ENCODE measurements around the gene CCR7. TPM values are rescaled to one million over a fixed set of nuclear protein-coding genes. Genes with fewer than 3 reads are reported as not detected.
"Not testable (repeated sequence)": the region's sequence is repeated elsewhere in the genome, so short reads cannot be mapped to it uniquely, and the experiment has no call there.

Gene CCR7
- total RNA-seq, 1 experiment from 2014 or later, result not detected

DNA sequence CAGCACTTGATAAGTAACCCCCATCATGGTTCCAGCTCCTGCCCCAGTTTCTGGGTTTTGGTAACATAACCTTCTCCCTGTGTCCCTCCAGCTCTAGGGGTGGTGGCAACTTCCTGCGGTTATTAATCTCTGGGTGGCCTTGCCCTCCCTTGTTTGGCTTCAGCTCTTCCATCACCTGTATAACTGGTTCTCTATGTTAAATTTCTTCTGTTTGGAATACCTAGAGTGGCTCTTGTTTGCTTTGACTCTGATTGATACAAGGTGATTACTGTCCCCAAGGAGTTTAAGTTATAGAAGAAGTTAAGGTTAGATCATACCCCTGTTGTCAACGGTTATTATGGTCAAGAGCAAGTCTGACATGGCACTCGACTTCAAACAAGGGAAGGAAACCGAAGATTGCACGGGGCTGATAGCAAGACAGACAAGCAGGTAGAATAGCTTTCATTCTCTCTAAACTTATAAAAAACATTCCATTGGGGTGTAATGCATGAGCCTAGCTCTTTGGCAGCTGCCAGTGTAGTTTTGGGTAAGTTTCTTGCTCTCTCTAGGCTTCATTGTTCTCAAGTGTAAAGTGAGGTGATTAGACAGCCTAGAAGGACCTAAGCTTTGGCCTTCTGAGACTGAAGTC, 11.0 kb upstream of the CCR7 start:
- TF ChIP-seq, protein P1, sequence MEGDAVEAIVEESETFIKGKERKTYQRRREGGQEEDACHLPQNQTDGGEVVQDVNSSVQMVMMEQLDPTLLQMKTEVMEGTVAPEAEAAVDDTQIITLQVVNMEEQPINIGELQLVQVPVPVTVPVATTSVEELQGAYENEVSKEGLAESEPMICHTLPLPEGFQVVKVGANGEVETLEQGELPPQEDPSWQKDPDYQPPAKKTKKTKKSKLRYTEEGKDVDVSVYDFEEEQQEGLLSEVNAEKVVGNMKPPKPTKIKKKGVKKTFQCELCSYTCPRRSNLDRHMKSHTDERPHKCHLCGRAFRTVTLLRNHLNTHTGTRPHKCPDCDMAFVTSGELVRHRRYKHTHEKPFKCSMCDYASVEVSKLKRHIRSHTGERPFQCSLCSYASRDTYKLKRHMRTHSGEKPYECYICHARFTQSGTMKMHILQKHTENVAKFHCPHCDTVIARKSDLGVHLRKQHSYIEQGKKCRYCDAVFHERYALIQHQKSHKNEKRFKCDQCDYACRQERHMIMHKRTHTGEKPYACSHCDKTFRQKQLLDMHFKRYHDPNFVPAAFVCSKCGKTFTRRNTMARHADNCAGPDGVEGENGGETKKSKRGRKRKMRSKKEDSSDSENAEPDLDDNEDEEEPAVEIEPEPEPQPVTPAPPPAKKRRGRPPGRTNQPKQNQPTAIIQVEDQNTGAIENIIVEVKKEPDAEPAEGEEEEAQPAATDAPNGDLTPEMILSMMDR (IDR thresholded peaks at IDR 0.05; ENCODE audit: insufficient read depth in 1 of 2, low read depth in 1 of 2, low read length in 1 of 2, severe bottlenecking in 1 of 2, unreplicated experiment in 1 of 2), result no peak
- CTCF ChIA-PET, result no interaction called here
- no peak overlapping the region for H3K4me3 ChIP-seq (ENCODE audit: low read depth, low read length)
- intact Hi-C loops (cut with micrococcal nuclease; ENCODE audit: unreplicated experiment), result no loop called here
- H3K4me1 Mint-ChIP-seq (ENCODE audit: low read depth, unreplicated experiment), result no peaks in the 10 kb centered on the region
- no peak for DNase-seq
- H3K27me3 ChIP-seq (replicated peaks; ENCODE audit: control insufficient read depth, insufficient read depth, low read length), result no peaks in the 10 kb centered on the region
- peaks cover 6% of the 10 kb centered on the region for H3K27me3 Mint-ChIP-seq (ENCODE audit: insufficient read depth, unreplicated experiment)
- no peak overlapping the region for H3K27ac Mint-ChIP-seq (ENCODE audit: unreplicated experiment)
- H3K9me3 ChIP-seq, result peaks cover 9% of the 10 kb centered on the region
- peaks cover 15% of the 10 kb centered on the region for H3K9me3 Mint-ChIP-seq (ENCODE audit: unreplicated experiment)
- no TSS peak for BruUV-seq (replicated peaks)
- H3K4me3 Mint-ChIP-seq (ENCODE audit: unreplicated experiment), result no peak overlapping the region
- no peaks in the 10 kb centered on the region for H3K4me1 ChIP-seq
- POLR2A ChIA-PET, result no interaction called here
- H3K36me3 ChIP-seq (ENCODE audit: control insufficient read depth, insufficient read depth, low read length), result no peaks in the 10 kb centered on the region
- no peaks in the 10 kb centered on the region for H3K36me3 Mint-ChIP-seq (ENCODE audit: insufficient read depth, unreplicated experiment)

DNA sequence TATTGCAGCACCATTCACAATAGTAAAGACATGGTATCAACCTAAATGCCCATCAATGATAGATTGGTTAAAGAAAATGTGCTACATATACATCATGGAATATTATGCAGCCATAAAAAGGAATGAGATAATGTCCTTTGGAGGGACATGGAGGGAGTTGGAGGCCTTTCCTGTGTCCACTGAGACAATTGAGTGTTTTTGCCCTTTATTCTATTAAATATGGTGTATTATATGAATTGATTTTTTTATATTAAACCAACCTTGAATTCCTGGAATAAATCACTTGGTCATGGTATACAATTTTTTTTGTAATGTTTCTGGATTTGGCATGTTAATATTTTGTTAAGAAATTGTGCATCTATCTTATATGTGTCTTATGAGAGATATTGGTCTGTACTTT, 9.0 kb upstream of the CCR7 start:
- Histone ChIP-seq H3K4me3 (ENCODE audit: low read depth, low read length) (no peak overlapping the region), H3K36me3 (ENCODE audit: control insufficient read depth, insufficient read depth, low read length) (no peaks in the 10 kb centered on the region), H3K4me1 (no peaks in the 10 kb centered on the region), H3K27me3 (replicated peaks; ENCODE audit: control insufficient read depth, insufficient read depth, low read length) (no peaks in the 10 kb centered on the region), H3K9me3 (peaks cover 9% of the 10 kb centered on the region)
- TF ChIP-seq, protein P1 (IDR thresholded peaks at IDR 0.05; ENCODE audit: insufficient read depth in 1 of 2, low read depth in 1 of 2, low read length in 1 of 2, severe bottlenecking in 1 of 2, unreplicated experiment in 1 of 2), result no peak
- CTCF ChIA-PET, result no interaction called here
- BruUV-seq (replicated peaks), result no TSS peak
- Mint-ChIP-seq H3K4me1 (ENCODE audit: low read depth, unreplicated experiment) (no peaks in the 10 kb centered on the region), H3K9me3 (ENCODE audit: unreplicated experiment) (peaks cover 21% of the 10 kb centered on the region), H3K36me3 (ENCODE audit: insufficient read depth, unreplicated experiment) (no peaks in the 10 kb centered on the region), H3K27ac (ENCODE audit: unreplicated experiment) (no peak overlapping the region), H3K27me3 (ENCODE audit: insufficient read depth, unreplicated experiment) (peaks cover 15% of the 10 kb centered on the region), H3K4me3 (ENCODE audit: unreplicated experiment) (no peak overlapping the region)
- intact Hi-C loops (cut with micrococcal nuclease; ENCODE audit: unreplicated experiment), result no loop called here
- no peak for DNase-seq
- POLR2A ChIA-PET, result no interaction called here

DNA sequence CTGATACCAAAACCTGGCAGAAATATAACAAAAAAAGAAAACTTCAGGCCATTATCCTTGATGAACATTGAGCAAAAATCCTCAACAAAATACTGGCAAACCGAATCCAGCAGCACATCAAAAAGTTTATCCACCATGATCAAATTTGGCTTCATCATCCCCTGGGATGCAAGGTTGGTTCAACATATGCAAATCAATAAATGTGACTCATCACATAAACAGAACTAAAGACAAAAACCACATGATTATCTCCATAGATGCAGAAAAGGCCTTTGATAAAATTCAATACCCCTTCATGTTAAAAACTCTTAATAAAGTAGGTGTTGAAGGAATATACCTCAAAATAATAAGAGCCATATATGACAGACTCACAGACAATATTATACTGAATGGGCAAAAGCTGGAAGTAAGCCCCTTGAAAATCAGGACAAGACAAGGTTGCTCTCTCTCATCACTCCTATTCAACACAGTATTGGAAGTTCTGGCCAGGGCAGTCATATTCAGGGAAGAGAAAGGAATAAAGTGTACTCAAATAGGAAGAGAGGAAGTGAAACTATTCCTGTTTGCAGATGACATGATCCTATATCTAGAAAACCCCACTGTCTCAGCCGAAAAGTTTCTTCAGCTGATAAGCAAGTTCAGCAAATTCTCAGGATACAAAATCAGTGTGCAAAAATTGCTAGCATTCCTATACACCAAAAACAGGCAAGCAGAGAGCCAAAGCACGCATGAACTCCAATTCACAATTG, 7.1 kb upstream of the CCR7 start:
- CTCF ChIA-PET; DNase-seq; H3K4me3 ChIP-seq (ENCODE audit: low read depth, low read length); H3K36me3 Mint-ChIP-seq (ENCODE audit: insufficient read depth, unreplicated experiment); H3K27me3 ChIP-seq (replicated peaks; ENCODE audit: control insufficient read depth, insufficient read depth, low read length); POLR2A ChIA-PET; H3K4me1 ChIP-seq; H3K4me3 Mint-ChIP-seq (ENCODE audit: unreplicated experiment); intact Hi-C loops (cut with micrococcal nuclease; ENCODE audit: unreplicated experiment); H3K36me3 ChIP-seq (ENCODE audit: control insufficient read depth, insufficient read depth, low read length); BruUV-seq (replicated peaks); H3K4me1 Mint-ChIP-seq (ENCODE audit: low read depth, unreplicated experiment); H3K27ac Mint-ChIP-seq (ENCODE audit: unreplicated experiment): not testable (repeated sequence)
- H3K9me3 Mint-ChIP-seq (ENCODE audit: unreplicated experiment), result peaks cover 21% of the 10 kb centered on the region
- H3K27me3 Mint-ChIP-seq (ENCODE audit: insufficient read depth, unreplicated experiment), result peaks cover 15% of the 10 kb centered on the region
- H3K9me3 ChIP-seq, result peaks cover 15% of the 10 kb centered on the region
